DOHH2 (cell line): Measurements from ENCODE around the gene SCAMP3.

Experiments
- H3F3A ChIP-seq: fragments of 200-600 bp; sonication (generic), shearing (Covaris generic); 2 replicates; pipeline ENCODE4 v1.6.0; 2016; ENCODE audit warnings: antibody characterized with exemption, mild to moderate bottlenecking; ENCODE audit not compliant: control insufficient read depth, insufficient read depth
- H3K27ac ChIP-seq: fragments of 200-600 bp; sonication (generic); 2 replicates; pipeline ENCODE4 v1.5.1; 2014; ENCODE audit warnings: low read depth, mild to moderate bottlenecking, low read length, moderate library complexity
- H3K27me3 ChIP-seq: fragments of 200-600 bp; sonication (generic); 2 replicates; pipeline ENCODE4 v1.6.1; 2014; ENCODE audit warnings: mild to moderate bottlenecking, low read length, mixed read lengths; ENCODE audit not compliant: control insufficient read depth
- H3K36me3 ChIP-seq: fragments of 200-600 bp; sonication (generic); 2 replicates; pipeline ENCODE4 v1.6.1; 2014; ENCODE audit warnings: mild to moderate bottlenecking, low read length, moderate library complexity, mixed read lengths; ENCODE audit not compliant: control insufficient read depth
- H3K4me1 ChIP-seq: fragments of 200-600 bp; sonication (generic); 2 replicates; pipeline ENCODE4 v1.6.1; 2014; ENCODE audit warnings: mild to moderate bottlenecking, low read length, mixed read lengths; ENCODE audit not compliant: control insufficient read depth
- H3K4me2 ChIP-seq: fragments of 200-600 bp; sonication (generic); 2 replicates; pipeline ENCODE4 v1.6.0; 2014; ENCODE audit warnings: mild to moderate bottlenecking, low read length, moderate library complexity
- H3K4me3 ChIP-seq: fragments of 200-600 bp; sonication (generic); 2 replicates; pipeline ENCODE4 v1.5.1; 2014; ENCODE audit warnings: mild to moderate bottlenecking, low read length, mixed read lengths
- H3K79me2 ChIP-seq: fragments of 200-600 bp; sonication (generic); 2 replicates; pipeline ENCODE4 v1.6.1; 2014; ENCODE audit warnings: mild to moderate bottlenecking, low read length, mixed read lengths; ENCODE audit not compliant: control insufficient read depth
- H3K9me2 ChIP-seq: fragments of 200-600 bp; sonication (generic); replicated peaks from 2 replicates; pipeline ENCODE4 v1.6.1; 2014; ENCODE audit warnings: mild to moderate bottlenecking, low read length, mixed read lengths; ENCODE audit not compliant: control insufficient read depth
- H3K9me3 ChIP-seq: fragments of 200-600 bp; sonication (generic); 2 replicates; pipeline ENCODE4 v1.6.1; 2014; ENCODE audit warnings: antibody characterized with exemption, low read length, mixed read lengths; ENCODE audit not compliant: control insufficient read depth, insufficient read depth
- H4K20me1 ChIP-seq: fragments of 200-600 bp; sonication (generic); 2 replicates; pipeline ENCODE4 v1.6.0; 2014; ENCODE audit warnings: low read depth, mild to moderate bottlenecking, antibody characterized with exemption, low read length, moderate library complexity; ENCODE audit not compliant: control insufficient read depth, insufficient read depth
- CTCF ChIP-seq: fragments of 200-600 bp; sonication (generic); IDR thresholded peaks from one replicate; pipeline ENCODE4 v1.5.1; 2014; ENCODE audit warnings: antibody characterized with exemption, mild to moderate bottlenecking, low read depth, low read length; ENCODE audit not compliant: poor library complexity, severe bottlenecking
- EZH2phosphoT487 ChIP-seq: fragments of 200-600 bp; sonication (generic); IDR thresholded peaks from 2 replicates; pipeline ENCODE4 v1.6.1; 2017; ENCODE audit warnings: borderline replicate concordance, mild to moderate bottlenecking, antibody characterized with exemption, low read length, moderate library complexity, mixed read lengths

Gene SCAMP3

GRCh38 chr1:155256058-155256852 lies 5.9 kb downstream of the SCAMP3 start:
- H3K79me2 ChIP-seq = peaks cover 25% of the 10 kb centered on the region
- H3K36me3 ChIP-seq = peaks cover 40% of the 10 kb centered on the region
- H4K20me1 ChIP-seq = no peaks in the 10 kb centered on the region
- H3K4me1 ChIP-seq = peaks cover 36% of the 10 kb centered on the region
- no peak overlapping the region for H3K27ac ChIP-seq
- H3K9me3 ChIP-seq = no peaks in the 10 kb centered on the region
- H3K27me3 ChIP-seq = no peaks in the 10 kb centered on the region
- H3F3A ChIP-seq = peaks cover 10% of the 10 kb centered on the region; the same call in 1 of the 2 replicates
- H3K4me2 ChIP-seq = peak overlapping the region; percentile 98
- TF ChIP-seq CTCF (no peak), EZH2phosphoT487 (no peak)
- peak overlapping the region; percentile 95 for H3K4me3 ChIP-seq
- H3K9me2 ChIP-seq = no peaks in the 10 kb centered on the region

GRCh38 chr1:155255243-155256007 lies 6.7 kb downstream of the SCAMP3 start, which contains the start of gene ENTREP3:
TSS of gene ENTREP3 (minus strand) at chr1:155255483. CDS start at chr1:155254877, 606 bp downstream.
- TF ChIP-seq EZH2phosphoT487 (no peak), CTCF (no peak)
- Histone ChIP-seq H3K36me3 (peaks cover 38% of the 10 kb centered on the region), H3K9me2 (no peaks in the 10 kb centered on the region), H3K79me2 (peaks cover 17% of the 10 kb centered on the region), H3K4me3 (peak within 1 kb of the TSS; percentile 95), H3K27me3 (no peaks in the 10 kb centered on the region), H4K20me1 (no peaks in the 10 kb centered on the region), H3K9me3 (no peaks in the 10 kb centered on the region), H3F3A (peaks cover 11% of the 10 kb centered on the region; the same call in 1 of the 2 replicates), H3K4me1 (peaks cover 33% of the 10 kb centered on the region), H3K27ac (peak within 1 kb of the TSS; percentile 32; the same call in 1 of the 2 replicates), H3K4me2 (peak within 1 kb of the TSS; percentile 98)

GRCh38 chr1:155254714-155255242 lies 7.4 kb downstream of the SCAMP3 start:
- H3K27ac ChIP-seq = peak overlapping the region; percentile 32; the same call in 1 of the 2 replicates
- H3K36me3 ChIP-seq = peaks cover 33% of the 10 kb centered on the region
- peak overlapping the region; percentile 98 for H3K4me2 ChIP-seq
- peaks cover 11% of the 10 kb centered on the region for H3F3A ChIP-seq
- no peaks in the 10 kb centered on the region for H4K20me1 ChIP-seq
- peaks cover 13% of the 10 kb centered on the region for H3K79me2 ChIP-seq
- H3K9me2 ChIP-seq = no peaks in the 10 kb centered on the region
- peak overlapping the region; percentile 95 for H3K4me3 ChIP-seq
- H3K4me1 ChIP-seq = peaks cover 38% of the 10 kb centered on the region
- no peaks in the 10 kb centered on the region for H3K9me3 ChIP-seq
- TF ChIP-seq CTCF = no peak
- no peaks in the 10 kb centered on the region for H3K27me3 ChIP-seq
